ENCODE data around the gene NRP1.
A peak's percentile ranks its signal among the peaks of the same experiment; 100 is the strongest.

NRP1 gene

DNA sequence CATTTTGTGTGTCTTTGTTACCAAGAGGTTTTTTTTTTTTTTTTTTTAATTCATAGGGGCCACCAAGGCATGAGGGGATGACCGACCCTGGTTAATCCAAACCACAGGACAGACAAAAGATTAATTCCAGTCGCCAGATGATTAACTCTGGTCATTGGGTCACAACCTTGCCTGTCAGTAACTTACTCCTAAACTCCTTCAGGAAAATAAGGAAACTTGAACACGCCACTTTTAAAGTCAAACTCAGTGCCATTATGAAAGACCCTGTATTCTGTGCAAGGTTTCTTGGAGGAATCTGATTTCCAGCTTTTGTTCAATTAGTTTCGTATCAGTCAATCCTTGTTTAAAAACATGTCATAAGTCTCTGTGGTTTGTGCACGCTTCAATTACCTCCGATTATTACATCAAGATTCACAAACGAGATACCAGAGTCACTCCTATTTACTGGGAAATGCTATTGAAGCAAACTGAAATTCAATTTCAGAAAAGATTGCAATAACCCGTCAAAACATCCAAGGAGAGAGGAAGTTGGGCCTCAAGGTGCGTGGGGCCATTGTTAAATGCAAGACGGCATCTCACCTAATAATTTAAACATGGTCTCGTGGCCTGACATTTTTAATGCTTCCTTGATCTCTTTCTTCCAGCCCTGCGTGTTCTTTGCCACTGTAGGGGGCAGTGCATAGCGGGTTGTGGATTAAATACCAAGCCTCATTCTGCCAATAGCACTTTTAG is 44.0 kb downstream of the NRP1 start:
- DNase-seq (ENCODE audit: low read depth): no peak

DNA sequence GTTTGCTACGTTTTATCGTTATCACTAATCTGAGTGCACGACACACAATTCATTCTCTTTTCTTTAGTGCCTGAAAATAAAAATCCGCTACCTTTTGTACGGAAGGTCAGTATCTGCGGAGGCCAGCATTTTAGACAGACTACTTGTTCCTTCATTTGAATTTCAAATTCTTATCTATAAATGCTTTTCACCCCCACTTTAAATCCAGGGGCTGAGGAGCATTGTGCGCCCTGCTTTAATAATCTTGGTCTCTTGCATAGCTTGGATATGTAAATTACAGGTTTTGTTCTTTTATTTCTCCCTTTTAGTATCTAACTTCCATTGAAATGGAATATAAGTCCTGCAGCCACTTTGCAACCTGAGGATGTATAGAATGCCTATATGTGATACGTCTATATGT is 44.7 kb downstream of the NRP1 start:
- DNase-seq (ENCODE audit: low read depth): no peak

DNA sequence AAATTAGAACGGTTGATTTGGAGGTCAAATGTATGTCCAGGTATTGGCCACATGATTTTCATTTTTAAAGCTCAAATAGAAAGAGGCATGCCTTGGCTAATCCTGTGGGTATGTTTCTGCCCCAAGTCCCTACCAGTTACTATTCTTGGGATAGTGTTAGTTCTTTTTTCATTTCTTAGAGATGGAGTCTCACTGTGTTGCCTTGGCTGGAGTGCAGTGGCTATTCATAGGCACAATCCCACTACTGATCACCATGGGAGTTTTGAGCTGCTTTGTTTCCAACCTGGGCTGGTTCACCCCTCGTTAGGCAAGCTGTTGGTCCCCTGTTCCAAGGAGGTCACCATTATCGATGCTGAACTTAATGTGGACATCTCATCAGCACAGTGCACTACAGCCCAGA is 46.3 kb downstream of the NRP1 start:
- DNase-seq (ENCODE audit: low read depth): no peak

DNA sequence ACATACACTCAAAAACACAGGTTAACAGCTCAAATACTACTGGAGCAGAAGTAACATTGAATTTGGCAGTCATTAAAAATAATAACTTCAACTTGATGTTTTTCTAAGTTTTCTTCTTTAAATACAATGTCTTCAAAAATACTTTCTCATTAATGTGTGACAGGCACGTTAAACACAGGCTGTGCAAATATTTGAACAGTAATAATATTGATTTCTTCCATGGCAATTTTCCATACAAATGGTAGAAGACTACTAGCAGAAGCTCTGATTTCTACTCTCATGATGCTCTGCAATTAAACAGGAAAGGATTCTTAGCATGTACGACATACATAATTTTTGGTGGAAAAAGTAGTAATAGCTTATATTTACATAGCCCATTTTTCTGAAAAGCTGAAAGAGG is 47.4 kb downstream of the NRP1 start:
- DNase-seq (ENCODE audit: low read depth): no peak

DNA sequence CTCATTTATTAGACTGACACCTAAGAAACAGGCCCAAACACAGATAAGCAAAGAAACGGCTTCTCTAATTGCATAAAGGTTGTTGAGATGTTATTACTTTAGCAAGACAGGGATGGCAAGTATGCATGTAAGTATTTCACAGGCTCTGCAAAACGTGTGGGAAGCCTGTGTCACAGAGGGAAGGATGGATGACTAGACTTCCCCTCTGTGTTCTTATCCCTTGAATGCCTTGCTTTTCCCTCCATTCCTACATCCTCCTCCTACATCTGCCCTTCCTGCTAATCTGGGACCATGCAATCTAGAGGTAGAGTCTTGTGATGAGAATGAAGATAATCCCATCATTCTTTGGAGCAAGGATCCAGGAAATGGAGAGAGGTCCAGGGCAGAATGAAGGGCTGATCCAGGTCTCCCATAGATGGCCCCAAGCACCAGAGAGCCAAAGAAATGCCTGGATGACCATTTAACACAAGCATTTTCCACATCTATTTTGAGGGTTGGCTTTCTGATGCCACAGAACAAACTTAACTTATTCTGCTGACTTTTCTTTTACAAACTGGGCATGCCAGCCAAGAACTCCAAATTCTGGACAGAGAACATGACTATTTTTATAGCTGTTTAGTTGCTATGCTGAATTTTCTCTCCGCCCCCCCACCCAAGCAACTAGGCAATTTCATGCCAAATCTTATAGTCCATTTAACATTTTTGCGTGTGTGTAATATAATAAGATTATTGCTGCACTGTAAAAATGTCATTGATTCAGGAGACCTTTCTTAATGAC is 48.1 kb downstream of the NRP1 start:
- no peak for DNase-seq (ENCODE audit: low read depth)

DNA sequence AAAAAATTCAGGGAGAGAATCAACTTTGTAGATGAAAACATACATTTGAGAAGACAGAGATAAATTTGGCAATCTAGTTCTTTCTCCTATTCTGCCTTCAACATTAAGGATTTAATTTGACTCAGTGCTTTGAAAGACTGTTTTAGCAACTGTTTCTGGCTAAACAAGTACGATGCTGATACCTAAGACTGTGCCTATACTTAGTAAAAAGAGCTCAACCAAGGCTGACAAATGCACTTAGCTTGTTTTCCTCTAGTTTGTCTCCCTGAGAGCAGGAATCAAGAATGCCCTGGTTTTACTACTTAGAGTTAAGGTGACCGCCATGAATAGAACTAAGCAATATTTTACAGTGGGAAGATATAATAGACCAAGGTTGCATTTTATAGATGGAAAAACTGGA is 49.5 kb downstream of the NRP1 start:
- DNase-seq (ENCODE audit: low read depth): no peak

DNA sequence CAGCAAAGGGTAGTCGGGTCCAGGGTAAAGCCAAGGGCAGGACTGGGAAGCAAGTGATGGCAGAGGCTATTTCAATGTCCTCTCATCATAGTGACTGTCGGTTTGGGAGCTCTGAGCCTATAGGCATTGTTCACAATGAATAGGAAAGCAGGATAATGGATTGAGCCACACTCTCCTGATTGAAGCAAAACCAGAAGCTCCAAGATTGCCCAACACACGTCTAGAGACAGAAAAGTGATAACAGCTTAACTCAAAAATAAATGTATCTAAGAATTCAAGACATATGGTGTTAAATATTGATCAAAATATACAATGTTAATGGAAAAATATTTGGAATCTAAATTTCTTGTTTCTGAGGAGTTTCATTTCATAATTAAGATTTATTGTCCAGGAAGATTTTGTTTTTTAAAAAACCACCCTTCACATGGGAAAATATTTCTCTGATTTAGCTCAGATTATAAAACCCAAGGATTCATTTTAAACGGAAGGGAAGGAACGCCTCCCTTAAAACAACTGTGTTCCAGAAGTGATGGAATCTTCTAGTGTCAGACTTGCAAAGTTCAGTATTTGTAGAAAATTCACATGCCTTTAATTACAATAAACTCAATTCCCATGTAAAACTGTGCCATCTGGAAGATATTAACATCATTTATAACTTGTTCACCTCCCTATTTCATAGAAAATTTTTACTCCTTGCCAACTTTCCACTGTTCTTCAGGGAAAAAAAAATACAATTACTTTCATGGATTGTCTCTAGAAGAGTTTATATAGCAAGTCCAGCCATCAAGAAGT is 54.5 kb downstream of the NRP1 start:
- no peak for DNase-seq (ENCODE audit: low read depth)

DNA sequence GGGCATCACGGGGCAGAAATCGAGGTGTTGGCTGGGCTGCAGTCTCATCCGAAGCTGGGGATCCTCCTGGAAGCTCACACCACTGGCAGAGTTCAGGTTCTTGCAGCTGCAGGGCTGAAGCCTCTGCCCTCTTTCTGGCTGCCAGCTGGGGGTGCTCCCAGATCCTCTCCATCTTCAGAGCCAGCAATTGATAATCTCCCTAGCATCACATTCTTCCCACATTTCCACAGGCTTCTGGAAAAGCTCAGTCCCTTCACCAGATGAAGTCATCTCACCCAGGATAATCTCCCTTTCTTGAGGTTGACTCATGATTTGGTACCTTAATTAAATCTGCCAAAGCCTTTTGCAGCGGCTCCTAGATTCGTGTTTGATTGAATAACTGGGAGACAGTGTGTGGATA is 55.2 kb downstream of the NRP1 start:
- no peak for DNase-seq (ENCODE audit: low read depth)

DNA sequence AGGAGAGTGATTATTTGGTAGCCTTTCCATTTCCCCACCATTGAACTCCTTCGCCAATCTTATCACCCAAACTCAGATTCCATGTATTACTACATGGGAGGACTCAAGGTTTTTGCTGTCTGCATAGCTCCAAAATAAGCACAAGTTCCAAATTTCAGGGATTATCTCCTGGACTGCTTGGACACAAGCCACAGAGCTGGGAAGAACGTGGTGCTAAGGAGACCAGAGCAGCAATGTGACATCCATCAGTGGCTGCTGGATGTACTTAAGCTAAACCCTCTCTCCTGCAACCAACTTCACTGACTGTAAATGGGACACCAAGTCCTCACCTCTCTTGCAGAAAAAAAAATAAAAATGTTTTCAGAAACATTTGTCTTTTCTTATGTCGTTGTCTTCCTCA is 56.3 kb downstream of the NRP1 start:
- no peak for DNase-seq (ENCODE audit: low read depth)

DNA sequence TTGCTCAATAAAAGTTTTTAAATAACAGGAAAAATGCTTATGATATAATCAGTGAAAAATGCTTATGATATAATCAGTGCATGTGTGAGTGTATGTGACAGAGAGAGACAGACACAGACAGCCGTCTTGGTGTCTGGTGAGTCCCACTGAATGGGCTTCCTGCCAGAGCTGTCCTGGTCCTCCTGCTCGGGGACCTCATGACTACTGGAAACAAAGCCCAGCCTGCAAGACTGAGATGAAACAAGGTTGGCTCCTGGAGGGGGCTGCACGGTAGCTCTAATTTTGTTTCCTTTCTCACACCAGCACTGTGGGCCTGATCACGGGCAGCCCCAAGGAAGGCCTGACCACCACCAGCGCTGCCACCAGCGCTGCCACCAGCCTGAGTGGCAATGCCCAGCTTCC is 57.3 kb downstream of the NRP1 start:
- no peak for DNase-seq (ENCODE audit: low read depth)

DNA sequence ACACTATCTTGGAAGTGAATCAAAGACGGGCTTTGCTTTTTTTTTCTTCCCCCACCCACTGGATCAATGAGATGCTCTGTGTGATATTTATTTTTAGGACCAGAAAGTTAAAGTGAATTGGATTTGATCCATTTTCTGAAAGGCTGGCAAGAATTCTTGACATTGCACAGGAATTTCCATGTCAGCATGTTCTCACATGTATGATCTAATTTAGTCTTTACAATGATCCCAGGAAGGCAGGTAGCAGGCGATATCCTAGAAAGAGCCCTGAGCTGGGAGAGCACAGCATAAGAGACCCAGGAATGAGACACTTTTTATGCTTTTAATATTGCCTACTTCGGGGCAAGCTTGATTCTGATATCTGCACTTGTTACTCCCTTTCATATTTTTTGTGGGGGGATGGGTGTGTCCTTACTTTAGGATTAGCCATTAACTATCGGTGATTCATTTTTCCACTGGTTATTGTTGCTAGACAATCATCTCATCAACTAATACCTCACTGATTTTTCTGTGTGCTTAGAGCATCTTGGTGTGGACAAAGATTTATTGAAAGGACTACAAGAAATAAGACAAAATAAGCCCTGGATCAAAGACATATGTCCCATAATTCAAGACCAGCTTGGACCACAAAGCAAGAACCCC is 58.1 kb downstream of the NRP1 start:
- DNase-seq (ENCODE audit: low read depth): no peak

DNA sequence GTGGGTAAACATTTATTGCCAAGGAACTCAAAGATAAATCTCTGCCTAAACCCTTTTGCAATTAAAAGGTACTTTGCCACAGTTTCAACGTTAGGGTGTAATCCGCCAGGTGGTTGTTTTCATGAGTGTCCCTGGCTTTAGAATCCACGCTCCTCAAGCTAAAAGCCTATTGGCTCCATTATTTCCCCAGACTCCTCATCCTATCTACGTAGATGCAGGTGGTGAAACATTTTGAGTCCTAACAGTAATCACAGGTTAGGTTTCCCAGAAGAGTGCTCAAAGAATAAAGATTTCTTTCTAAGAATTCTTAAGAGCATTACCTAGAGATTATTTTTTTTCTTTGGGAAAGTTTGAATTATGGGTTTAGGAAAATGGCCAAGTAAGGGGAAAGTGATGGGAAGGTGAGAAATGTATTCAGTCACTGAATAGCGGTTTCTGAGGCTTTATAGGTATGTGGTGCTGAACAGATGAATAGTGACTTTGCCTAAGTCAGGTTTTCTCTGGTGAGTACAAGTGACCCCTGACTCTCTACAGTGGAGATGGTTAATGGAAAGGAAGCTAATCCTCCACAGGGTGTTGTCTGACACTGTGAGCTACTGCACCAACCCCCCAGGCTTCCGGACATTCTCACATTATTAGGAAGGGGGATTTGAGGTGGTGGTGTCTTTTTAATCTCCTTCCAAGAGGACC is 60.2 kb downstream of the NRP1 start:
- no peak for DNase-seq (ENCODE audit: low read depth)

DNA sequence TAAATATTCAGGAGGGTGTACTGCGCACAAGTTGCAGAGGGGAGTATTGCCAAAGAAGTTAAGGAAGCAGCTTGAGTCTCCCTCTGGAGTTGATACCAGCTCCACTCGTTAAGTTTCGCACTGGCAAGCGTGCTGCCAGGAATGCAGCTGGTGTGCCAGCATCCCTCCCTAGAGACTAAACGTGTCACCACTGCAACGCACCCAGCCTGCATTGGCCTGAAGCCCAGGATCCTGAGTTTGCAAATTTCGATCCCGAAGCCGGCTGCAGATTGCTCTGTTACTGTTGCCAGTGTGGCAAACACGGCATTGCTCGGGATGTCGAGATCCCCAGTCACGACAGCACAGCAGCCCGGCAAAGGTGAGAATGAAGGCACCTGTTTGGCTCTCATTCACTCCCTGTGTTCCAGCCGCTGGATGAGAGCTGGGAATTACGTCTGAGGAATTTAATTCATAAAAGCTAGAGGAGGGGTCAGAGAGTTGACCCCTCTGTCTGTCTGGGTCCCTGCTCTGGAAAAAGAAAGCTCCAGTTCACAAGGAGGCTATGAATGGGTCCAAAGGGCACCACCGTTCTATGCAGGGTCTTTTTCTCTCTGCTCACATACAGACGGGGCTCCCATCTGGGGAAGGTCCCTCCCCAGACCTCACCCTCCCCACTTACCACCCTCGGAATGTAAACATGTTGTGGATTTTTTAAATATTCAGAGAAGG is 61.0 kb downstream of the NRP1 start:
- peak; percentile 85 for DNase-seq (ENCODE audit: low read depth)

DNA sequence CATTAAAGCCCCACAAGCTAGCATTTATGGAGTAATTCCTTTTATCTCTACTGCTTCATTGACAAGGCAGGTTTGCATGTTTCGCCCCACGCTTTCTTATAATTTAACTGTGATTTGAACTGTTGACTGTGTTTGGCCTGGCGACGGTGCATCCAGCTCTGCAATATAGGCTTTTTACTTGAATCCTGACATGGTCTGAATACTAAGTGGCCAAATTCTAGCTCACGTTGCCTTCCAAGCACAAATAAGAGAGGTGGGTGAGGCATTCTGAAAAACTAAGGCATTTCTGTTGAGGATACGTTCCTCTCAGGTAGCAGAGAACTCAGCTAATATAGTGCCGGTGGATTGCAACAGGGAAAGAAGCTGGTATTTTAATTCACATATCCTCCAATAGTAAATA is 61.8 kb downstream of the NRP1 start:
- no peak for DNase-seq (ENCODE audit: low read depth)

DNA sequence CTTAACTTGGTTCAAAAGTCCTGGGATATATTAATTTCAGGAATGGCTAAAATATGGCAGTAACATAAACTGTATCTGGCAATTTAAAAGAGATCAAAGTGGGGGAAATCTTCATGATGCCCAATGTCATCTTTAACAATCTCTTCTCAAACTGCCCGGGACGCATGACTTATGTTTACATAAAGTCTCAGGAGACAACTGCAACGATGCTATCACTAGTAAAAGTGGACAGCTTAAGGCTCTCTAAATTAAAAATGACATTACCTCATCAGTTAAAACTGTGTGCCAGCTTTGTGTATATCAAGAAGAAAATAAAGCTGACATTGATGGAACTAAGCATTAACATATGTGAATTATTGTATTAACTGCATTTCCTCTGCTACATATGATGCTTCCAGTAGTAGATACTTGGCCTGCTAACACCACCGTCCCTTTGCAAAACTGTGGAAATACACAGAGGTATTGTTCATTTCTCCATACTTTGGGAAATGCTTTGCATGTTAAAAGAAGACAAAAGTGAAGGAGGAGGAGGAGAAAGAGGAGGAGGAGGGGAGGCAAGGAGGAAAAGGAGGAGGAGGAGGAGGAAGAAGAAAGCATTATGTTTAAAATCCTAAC is 62.4 kb downstream of the NRP1 start:
- no peak for DNase-seq (ENCODE audit: low read depth)

DNA sequence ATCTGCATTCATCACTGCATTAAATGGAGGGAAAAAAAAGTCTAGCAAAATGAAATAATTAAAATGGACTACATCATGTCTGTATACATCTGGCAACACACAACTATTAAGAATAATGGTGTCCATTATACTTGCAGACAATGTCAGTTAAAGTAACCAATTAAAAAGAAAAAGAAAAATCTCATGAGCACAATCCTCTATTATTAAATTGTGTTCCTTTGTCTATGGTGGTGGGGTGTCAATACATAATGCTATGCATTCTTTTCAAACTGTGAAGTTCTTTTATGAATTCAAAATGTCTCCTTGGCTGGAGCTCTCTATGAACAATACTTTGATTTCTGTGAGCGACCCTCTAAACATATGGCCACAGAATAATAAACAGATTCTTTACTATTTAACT is 63.5 kb downstream of the NRP1 start:
- no peak for DNase-seq (ENCODE audit: low read depth)

DNA sequence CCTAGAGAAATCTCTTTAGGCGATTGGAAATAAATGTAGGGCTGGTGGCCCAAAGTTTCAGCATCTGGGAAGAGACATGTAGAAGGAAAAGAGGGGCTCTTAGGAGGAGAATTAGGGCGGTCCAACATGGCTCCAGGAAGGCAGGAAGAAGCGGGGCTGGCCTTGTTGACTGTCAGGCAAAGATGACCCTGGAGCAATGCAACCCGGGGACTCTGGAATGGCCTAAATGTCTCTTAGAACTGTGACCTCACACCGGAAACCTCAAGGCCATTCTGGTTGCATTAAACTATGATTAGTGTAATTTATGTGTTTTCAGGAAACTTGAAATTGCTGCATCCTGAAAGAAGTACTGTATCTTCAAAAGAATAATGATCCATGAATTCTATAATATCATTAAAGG is 66.8 kb downstream of the NRP1 start:
- DNase-seq (ENCODE audit: low read depth): no peak

DNA sequence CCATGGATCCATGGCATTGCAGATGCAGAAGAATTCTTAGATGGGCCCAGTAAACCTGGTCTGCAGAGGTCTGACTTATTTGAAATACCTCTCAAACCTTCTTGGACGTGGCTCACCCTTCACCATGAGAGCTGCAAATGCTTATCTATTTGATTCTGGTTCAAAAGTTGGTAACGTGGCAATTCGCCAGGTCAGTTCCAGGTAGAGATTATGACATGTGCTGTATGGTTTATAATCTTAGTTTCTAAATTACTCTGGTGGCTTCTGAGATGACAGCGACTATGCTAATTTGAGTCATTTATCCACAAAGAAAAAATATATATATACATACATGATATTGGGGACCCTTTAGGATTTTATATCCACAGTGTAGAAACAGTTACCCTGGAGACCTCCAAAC is 68.8 kb downstream of the NRP1 start:
- no peak for DNase-seq (ENCODE audit: low read depth)

DNA sequence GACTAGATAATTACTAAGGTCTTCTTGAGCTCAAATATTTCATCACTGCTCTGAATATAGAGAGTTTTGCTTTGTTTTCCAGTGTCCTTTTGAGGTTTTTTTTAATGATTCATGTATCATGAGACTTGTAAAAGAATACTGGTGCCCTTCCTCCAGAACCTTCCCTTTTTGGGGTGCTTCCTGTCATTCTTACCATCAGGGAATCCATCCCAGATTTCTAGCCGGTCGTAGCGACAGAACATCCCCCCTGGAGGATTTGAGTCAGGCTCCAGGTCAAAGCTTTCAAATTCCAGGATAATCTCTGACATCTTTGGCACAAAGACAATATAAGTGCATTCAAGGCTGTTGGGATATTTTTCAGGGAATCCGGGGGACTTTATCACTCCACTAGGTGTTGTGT is 71.0 kb downstream of the NRP1 start:
- peak; percentile 51 for DNase-seq (ENCODE audit: low read depth)

DNA sequence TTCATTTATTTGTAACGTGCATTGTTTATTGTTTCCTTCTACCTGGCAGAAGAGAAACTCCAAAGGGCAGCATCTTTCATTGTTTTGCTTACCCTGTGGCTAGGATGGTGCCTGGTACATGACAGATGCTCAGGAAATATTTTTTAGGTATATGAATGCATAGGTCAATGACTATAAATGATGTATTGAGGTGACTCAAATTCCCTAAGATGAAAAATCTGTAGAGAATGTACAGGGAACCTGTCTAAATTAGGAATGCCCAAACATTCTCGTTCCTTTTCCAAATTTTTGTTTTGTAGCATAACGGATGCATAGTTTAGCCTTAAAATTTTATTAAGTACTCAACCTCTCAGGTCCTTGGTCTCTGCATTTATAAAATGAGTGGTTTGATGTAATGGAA is 71.6 kb downstream of the NRP1 start:
- no peak for DNase-seq (ENCODE audit: low read depth)
